ENCODE data around the gene MANSC1. TPM values are rescaled to one million over a fixed set of nuclear protein-coding genes. Genes with fewer than 3 reads are reported as not detected.
"Not testable (repeated sequence)": the region's sequence is repeated elsewhere in the genome, so short reads cannot be mapped to it uniquely, and the experiment has no call there.

The MANSC1 gene
- total RNA-seq, 1 donor from 2014 or later, result 5.0 TPM

DNA sequence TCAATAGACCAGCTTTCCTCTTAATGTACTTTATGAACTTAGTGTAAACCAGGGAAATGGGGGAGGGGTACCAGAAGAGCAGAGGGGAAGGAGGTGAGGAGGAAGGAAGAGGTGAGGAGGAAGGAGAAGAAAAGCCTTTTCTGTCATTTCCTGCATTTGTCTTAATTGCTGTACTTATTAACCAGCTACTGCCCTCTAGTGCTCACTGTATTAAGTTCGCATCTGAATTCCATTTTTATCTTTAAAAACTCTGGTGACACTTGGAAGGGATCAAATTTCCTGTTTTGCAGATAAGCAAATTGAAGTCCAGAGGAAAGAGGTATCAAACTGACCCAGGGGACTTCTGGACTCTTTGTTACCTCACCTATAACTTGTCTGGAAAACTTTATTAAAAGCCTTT lies 22.2 kb downstream of the MANSC1 start:
- DNase-seq (ENCODE audit: low read depth in 2 of 2), result peak; percentile 74 to 83

- DNase-seq (ENCODE audit: low read depth in 2 of 2), result no peak
These were observed 23.8 kb downstream of the MANSC1 start for GRCh38 chr12:12326262-12326661.

DNA sequence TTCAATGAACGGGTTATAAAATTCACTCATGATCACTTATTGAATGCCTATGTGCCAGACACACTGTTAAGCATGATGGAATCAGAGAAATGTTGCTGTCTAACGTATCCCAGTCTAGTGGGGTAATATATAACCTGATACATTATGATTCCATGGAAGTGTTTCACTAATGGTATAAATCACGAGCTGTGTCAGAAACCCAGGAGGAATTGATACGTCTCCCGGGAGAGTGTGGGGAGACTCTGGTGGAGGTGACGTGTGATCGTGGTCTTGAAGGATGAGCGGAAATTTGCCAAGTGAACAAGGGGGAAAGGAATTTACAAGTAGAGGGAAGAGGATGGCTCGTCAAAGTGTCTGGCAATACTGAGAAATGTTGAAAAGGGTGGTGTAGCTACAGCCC lies 26.5 kb downstream of the MANSC1 start:
- no peak for DNase-seq (ENCODE audit: low read depth in 2 of 2)

- no peak for DNase-seq (ENCODE audit: low read depth in 2 of 2)
These were observed 26.9 kb downstream of the MANSC1 start for GRCh38 chr12:12323118-12323517.

GRCh38 chr12:12319451-12320183 lies 30.4 kb downstream of the MANSC1 start:
- DNase-seq (ENCODE audit: low read depth in 2 of 2), result no peak

- DNase-seq (ENCODE audit: low read depth in 2 of 2), result no peak
These were observed 34.2 kb downstream of the MANSC1 start for GRCh38 chr12:12315838-12316237.

DNA sequence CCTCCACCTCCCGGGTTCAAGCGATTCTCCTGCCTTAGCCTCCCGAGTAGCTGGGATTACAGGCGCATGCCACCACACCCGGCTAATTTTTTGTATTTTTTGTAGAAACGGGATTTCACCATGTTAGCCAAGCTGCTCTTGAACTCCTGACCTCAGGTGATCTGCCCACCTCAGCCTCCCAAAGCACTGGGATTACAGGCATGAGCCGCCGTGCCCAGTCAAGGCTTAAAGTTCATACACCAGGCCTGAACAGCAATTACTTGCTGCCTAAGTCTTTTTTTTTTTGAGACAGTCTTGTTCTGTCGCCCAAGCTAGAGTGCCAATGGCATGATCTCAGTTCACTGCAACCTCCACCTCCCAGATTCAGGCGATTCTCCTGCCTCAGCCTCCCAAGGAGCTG lies 39.3 kb downstream of the MANSC1 start:
- not testable (repeated sequence) for DNase-seq (ENCODE audit: low read depth in 2 of 2)

DNA sequence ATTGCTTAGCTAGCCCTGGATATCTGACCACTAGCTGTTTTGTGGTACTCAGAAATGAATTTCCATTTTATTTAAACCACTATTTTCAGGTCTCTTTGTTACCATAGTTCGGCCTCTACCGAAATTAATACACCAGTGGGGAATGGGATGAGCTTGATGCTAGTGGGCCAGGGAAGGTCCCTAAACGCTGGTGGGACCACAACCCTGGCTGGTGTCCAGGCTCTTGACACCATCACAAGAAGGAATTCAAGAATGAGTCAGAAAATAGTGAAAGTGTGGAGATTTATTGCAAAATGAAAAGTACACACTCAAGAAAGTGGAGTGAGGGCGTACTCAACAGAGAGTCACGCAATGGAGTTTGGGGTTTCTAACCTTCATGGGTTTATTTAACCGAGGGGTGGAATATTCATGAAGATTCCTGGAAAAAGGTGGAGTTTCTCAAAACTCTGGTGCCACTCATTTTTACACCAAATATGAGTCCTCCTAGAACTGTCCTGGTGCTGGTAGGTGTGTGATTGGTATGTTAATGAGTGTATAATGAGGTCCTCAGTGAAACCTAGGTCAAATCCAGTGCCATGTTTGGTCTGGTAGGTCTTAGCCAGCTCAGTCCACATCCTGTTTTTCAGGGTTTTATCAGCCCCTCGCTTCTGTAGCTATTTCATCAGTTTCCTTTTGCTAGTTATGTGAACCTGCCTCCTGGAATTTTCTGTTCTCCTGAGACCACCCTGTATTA lies 44.3 kb downstream of the MANSC1 start:
- DNase-seq (ENCODE audit: low read depth in 2 of 2), result peak in 1 of 2 donors; percentile 13

GRCh38 chr12:12302976-12303375 lies 47.1 kb downstream of the MANSC1 start:
- DNase-seq (ENCODE audit: low read depth in 2 of 2), result no peak

DNA sequence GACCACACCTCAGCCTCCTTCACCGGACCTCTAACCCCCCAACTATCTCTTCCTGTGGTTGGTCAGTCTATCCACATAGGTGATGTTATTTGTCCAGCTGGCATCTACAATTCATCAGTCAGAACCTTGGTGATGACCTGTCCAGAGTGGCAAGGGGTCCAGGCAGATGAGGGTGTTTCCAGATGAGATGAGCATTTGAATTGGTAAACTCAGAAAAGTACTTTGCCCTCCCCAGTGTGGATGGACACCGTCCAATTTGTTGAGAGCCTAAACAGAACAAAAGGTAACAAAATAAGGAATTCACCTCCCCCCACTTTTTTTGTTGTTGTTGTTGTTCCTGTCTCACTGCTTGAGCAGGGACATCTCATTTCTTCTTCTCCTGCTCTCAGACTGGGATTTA lies 48.9 kb downstream of the MANSC1 start:
- no peak for DNase-seq (ENCODE audit: low read depth in 2 of 2)

DNA sequence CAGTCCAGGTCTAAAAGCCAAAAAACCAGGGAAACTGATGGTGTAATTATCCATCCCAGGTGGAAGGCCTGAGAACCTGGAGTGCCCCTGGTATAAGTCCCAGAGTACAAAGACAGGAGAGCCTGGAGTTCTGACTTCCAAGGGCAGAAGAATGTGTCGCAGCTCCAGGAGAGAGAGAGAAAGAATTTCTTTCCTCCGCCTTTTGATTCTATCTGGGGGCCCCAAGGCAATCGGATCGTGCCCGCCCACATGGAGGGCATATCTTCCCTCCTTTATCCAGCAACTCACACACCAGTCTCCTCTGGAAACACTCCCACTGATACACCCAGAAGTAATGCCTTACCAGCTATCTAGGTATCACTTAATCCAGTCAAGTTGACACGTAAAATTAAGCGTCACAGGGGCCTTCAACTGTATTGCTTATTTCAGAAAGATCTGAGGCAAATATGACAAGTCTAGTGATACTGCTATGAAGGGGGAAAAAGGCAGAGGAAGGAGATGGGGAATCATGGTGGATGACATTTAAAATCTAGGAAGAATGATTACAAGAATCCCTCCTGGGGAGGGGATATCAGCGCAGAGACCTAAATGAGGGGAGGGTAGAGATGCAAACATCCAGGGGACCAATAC lies 52.7 kb downstream of the MANSC1 start:
- no peak for DNase-seq (ENCODE audit: low read depth in 2 of 2)

DNA sequence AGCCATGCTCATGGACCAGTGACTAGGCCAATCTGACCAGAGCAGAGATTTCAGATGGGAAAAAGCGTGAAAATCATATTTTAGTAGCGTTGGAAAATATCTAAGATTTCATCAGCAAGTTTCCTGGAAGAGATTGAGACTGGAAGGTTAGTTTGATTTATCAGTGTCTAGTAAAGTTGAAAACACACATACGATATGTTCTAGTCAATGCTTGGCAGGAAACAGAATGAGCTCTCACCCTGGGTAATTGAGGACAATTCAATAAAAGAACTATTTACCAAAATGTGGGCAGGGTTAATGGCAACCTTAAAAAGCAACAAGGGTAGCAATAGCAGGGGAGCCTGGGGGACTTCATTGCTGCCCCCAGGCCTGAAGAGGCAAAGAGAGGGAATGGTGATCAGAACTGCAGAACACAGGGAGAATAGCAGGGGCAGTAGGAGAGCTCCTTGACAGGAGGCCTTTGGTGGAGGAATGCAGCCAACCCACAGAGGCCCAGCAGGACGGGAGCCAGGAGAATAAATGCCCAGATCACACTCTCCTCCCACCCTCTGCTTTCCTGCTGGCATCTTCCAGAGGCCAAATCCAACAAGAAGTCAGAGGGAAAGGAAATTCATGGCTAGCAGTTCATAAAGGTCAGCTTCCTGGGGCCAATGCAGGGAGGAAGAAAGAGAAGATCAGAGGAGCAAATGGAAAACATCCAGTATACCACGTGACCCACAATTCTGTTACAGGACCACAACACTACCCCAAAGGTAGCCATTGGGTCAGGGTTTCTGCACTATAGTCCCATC lies 55.6 kb downstream of the MANSC1 start:
- DNase-seq (ENCODE audit: low read depth in 2 of 2), result peak; percentile 9 to 34

GRCh38 chr12:12290206-12290605 lies 59.8 kb downstream of the MANSC1 start:
- DNase-seq (ENCODE audit: low read depth in 2 of 2), result no peak

DNA sequence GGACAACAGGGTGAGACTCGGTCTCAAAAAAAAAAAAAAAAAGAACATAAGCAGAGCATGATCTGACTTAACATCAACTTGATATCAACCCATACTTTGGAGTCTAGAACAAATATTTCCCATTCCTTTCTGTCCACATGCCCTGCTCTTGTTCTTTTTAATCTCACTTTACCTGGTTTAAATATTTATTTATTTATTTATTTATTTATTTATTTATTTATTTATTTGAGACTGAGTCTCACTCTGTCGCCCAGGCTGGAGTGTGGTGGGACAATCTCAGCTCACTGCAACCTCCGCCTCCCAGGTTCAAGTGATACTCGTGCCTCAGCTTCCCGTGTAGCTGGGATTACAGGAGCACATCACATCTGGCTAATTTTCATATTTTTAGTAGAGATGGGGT lies 63.6 kb downstream of the MANSC1 start:
- no peak for DNase-seq (ENCODE audit: low read depth in 2 of 2)

DNA sequence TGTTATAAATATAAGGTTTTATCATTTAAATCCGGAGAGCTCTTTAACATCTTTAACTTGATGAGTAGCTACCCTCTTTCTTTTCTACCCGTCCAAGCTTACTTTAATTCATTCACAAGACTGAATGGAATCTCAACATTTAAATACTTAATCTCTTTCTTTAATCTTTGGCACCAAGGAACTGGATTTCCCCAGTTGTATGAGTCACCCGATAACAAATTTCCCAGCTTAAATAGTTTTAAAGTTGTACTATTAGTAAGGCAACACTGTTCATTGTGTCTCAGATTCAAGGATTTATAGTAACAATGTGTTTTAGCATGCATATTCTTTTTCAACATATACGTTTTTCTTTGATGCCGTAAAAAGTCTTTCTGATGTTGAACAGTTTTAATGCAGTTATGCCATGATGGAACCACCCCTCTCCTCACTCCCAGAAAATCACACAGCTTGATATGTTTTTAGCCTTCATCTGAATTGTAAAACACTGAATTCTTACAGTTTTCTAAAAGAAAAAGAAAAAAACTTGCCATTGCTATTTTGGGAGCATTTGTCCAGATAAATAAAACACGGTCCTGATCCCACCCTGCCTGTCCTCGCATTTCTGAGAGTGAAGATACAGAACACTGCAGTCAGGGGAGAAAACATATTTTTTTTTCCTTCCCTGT lies 67.1 kb downstream of the MANSC1 start:
- DNase-seq (ENCODE audit: low read depth in 2 of 2), result peak in 1 of 2 donors; percentile 68

GRCh38 chr12:12282202-12282601 lies 67.8 kb downstream of the MANSC1 start:
- DNase-seq (ENCODE audit: low read depth in 2 of 2), result no peak

DNA sequence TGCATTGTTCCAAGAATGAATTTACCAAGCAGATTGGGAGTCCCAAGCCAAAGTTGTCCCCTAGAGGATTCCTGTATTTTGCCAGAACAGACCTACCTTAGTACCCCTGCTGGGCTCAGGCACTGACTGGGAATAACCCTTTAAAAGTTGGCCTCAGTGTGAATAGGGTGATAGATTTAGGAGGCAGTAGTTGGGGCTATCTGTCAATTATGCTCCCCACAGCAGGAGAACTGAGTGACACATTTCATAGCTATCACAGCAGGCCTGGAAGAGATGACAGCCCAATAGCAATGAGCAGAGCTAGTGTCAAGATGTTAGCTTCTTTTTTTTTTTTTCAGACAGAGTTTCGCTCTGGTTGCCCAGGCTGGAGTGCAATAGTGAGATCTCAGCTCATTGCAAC lies 68.9 kb downstream of the MANSC1 start:
- no peak for DNase-seq (ENCODE audit: low read depth in 2 of 2)

GRCh38 chr12:12278899-12279298 lies 71.1 kb downstream of the MANSC1 start:
- DNase-seq (ENCODE audit: low read depth in 2 of 2), result no peak
